H9 (cell line): ENCODE data around the gene SUGT1. TPM values are rescaled to one million over a fixed set of nuclear protein-coding genes. Genes with fewer than 3 reads are reported as not detected.

Experiments used
- DNase-seq: peaks from one replicate; pipeline ENCODE4 v3.0.0-alpha.2; 2017
- H2AFZ ChIP-seq: one replicate; pipeline ENCODE4 v1.6.1; 2013; ENCODE audit warnings: mild to moderate bottlenecking, low read length, control low read depth, moderate library complexity
- H2AK5ac ChIP-seq: 2 replicates; pipeline ENCODE4 v1.6.1; 2013; ENCODE audit warnings: low read length, control low read depth, mixed read lengths; ENCODE audit not compliant: insufficient read length
- H2BK120ac ChIP-seq: one replicate; pipeline ENCODE4 v1.6.1; 2013; ENCODE audit warnings: low read depth, mild to moderate bottlenecking, low read length, control low read depth, inconsistent platforms; ENCODE audit not compliant: poor library complexity, severe bottlenecking
- H2BK12ac ChIP-seq: 2 replicates; pipeline ENCODE4 v1.6.1; 2013; ENCODE audit warnings: low read length, control low read depth, mixed read lengths, low read depth; ENCODE audit not compliant: insufficient read length
- H2BK15ac ChIP-seq: 2 replicates; pipeline ENCODE4 v1.6.1; 2013; ENCODE audit warnings: low read depth, low read length, control low read depth
- H2BK20ac ChIP-seq: one replicate; pipeline ENCODE4 v1.6.1; 2013; ENCODE audit warnings: low read depth, mild to moderate bottlenecking, low read length, control low read depth, inconsistent platforms; ENCODE audit not compliant: poor library complexity, severe bottlenecking
- H2BK5ac ChIP-seq: 2 replicates; pipeline ENCODE4 v1.6.1; 2013; ENCODE audit warnings: low read length, control low read depth, mixed read lengths; ENCODE audit not compliant: insufficient read length
- H3K14ac ChIP-seq: 2 replicates; pipeline ENCODE4 v1.6.1; 2013; ENCODE audit warnings: low read length, control low read depth; ENCODE audit not compliant: insufficient read depth
- H3K18ac ChIP-seq: 2 replicates; pipeline ENCODE4 v1.6.1; 2013; ENCODE audit warnings: low read depth, mild to moderate bottlenecking, mixed read lengths, low read length, control low read depth; ENCODE audit not compliant: insufficient read length
- H3K23ac ChIP-seq: 2 replicates; pipeline ENCODE4 v1.6.1; 2013; ENCODE audit warnings: low read length, control low read depth, mixed read lengths, low read depth; ENCODE audit not compliant: insufficient read length
- H3K23me2 ChIP-seq: 2 replicates; pipeline ENCODE4 v1.6.1; 2013; ENCODE audit warnings: low read depth, mild to moderate bottlenecking, mixed read lengths, low read length, control low read depth; ENCODE audit not compliant: insufficient read length, poor library complexity, severe bottlenecking
- H3K27ac ChIP-seq: 2 replicates; pipeline ENCODE4 v1.5.1; 2013; ENCODE audit warnings: low read length, control low read depth, mixed read lengths, low read depth; ENCODE audit not compliant: insufficient read length
- H3K27me3 ChIP-seq: 2 replicates; pipeline ENCODE4 v1.6.1; 2013; ENCODE audit warnings: low read length, control low read depth, inconsistent platforms; ENCODE audit not compliant: insufficient read depth
- H3K4ac ChIP-seq: 2 replicates; pipeline ENCODE4 v1.6.1; 2013; ENCODE audit warnings: low read depth, mild to moderate bottlenecking, control low read depth, inconsistent platforms, low read length, moderate library complexity
- H3K4me1 ChIP-seq: 2 replicates; pipeline ENCODE4 v1.6.1; 2013; ENCODE audit warnings: low read length, control low read depth, inconsistent platforms; ENCODE audit not compliant: insufficient read depth
- H3K4me2 ChIP-seq: 2 replicates; pipeline ENCODE4 v1.6.1; 2013; ENCODE audit warnings: low read length, control low read depth, mixed read lengths; ENCODE audit not compliant: insufficient read length, insufficient read depth
- H3K56ac ChIP-seq: 2 replicates; pipeline ENCODE4 v1.6.1; 2013; ENCODE audit warnings: low read depth, mild to moderate bottlenecking, mixed read lengths, low read length, control low read depth; ENCODE audit not compliant: insufficient read length
- H3K79me1 ChIP-seq: 2 replicates; pipeline ENCODE4 v1.6.1; 2013; ENCODE audit warnings: low read depth, mild to moderate bottlenecking, moderate library complexity, low read length, control low read depth, inconsistent platforms; ENCODE audit not compliant: insufficient read depth, poor library complexity, severe bottlenecking
- H3K79me2 ChIP-seq: 2 replicates; pipeline ENCODE4 v1.6.1; 2013; ENCODE audit warnings: low read length, control low read depth, inconsistent platforms; ENCODE audit not compliant: insufficient read depth
- H3K9ac ChIP-seq: 2 replicates; pipeline ENCODE4 v1.6.1; 2013; ENCODE audit warnings: low read length, control low read depth, mixed read lengths; ENCODE audit not compliant: insufficient read length; ENCODE audit errors: extremely low read depth
- H3K9me3 ChIP-seq: one replicate; pipeline ENCODE4 v1.6.1; 2013; ENCODE audit warnings: low read depth, low read length, inconsistent platforms; ENCODE audit not compliant: control insufficient read depth
- H3T11ph ChIP-seq: one replicate; pipeline ENCODE4 v1.6.1; 2013; ENCODE audit warnings: mild to moderate bottlenecking, low read length, control low read depth, inconsistent platforms
- H4K20me1 ChIP-seq: one replicate; pipeline ENCODE4 v1.6.1; 2013; ENCODE audit not compliant: control insufficient read depth, insufficient read length, insufficient read depth
- H4K5ac ChIP-seq: 2 replicates; pipeline ENCODE4 v1.6.1; 2013; ENCODE audit warnings: low read depth, mild to moderate bottlenecking, mixed read lengths, low read length, control low read depth; ENCODE audit not compliant: insufficient read length
- H4K8ac ChIP-seq: replicated peaks from 2 replicates; pipeline ENCODE4 v1.6.1; 2013; ENCODE audit warnings: low read length, control low read depth, mixed read lengths, low read depth; ENCODE audit not compliant: insufficient read length
- H4K91ac ChIP-seq: 2 replicates; pipeline ENCODE4 v1.6.1; 2013; ENCODE audit warnings: low read depth, mild to moderate bottlenecking, moderate library complexity, mixed read lengths, low read length, control low read depth; ENCODE audit not compliant: insufficient read length
- H3K27ac Mint-ChIP-seq, 3 experiments: 2 replicates in 2 of 3; 3 replicates in 1 of 3; pipeline ENCODE4 v1.8.0; 2020 to 2021; ENCODE audit warnings: mixed read lengths in 3 of 3, mild to moderate bottlenecking in 1 of 3, moderate library complexity in 1 of 3
- H3K27me3 Mint-ChIP-seq: 2 replicates; pipeline ENCODE4 v1.8.0; 2021; ENCODE audit warnings: low read depth, mild to moderate bottlenecking, moderate library complexity, mixed read lengths
- H3K36me3 Mint-ChIP-seq, 3 experiments: 2 replicates in 2 of 3; 3 replicates in 1 of 3; pipeline ENCODE4 v1.8.0; 2020 to 2021; ENCODE audit warnings: low read depth in 3 of 3, mixed read lengths in 3 of 3; ENCODE audit not compliant: insufficient read depth in 1 of 3
- H3K4me1 Mint-ChIP-seq, 2 experiments: 2 replicates each; pipeline ENCODE4 v1.8.0; 2020; ENCODE audit warnings: mixed read lengths in 2 of 2
- H3K4me3 Mint-ChIP-seq, 2 experiments: 2 replicates in 1 of 2; 3 replicates in 1 of 2; pipeline ENCODE4 v1.8.0; 2020 to 2021; ENCODE audit warnings: mild to moderate bottlenecking in 2 of 2, mixed read lengths in 2 of 2, moderate library complexity in 1 of 2
- H3K9me3 Mint-ChIP-seq, 2 experiments: 2 replicates in 1 of 2; 3 replicates in 1 of 2; pipeline ENCODE4 v1.8.0; 2020; ENCODE audit warnings: mild to moderate bottlenecking in 2 of 2, mixed read lengths in 2 of 2, moderate library complexity in 1 of 2
- CTCF ChIP-seq: fragments of 200-600 bp; sonication (generic); conservative IDR thresholded peaks from 3 replicates; pipeline ENCODE4 v1.8.0; 2021; ENCODE audit warnings: antibody characterized with exemption, mild to moderate bottlenecking
- WGBS: extraction: QIAGEN DNeasy Blood & Tissue Kit; methylation state at CpG from one replicate; pipeline ENCODE4 v1.1.7; 2013; ENCODE audit warnings: missing lambda C conversion rate, low lambda C conversion rate, mixed read lengths; ENCODE audit not compliant: insufficient read length; ENCODE audit errors: extremely low coverage; 5-methylcytosine and 5-hydroxymethylcytosine counted together
- total RNA-seq: library from RNA; stranded (reverse); gene quantifications from 2 replicates; pipeline ENCODE4 v1.2.1, GENCODE V29; 2021

Gene SUGT1
- total RNA-seq, 1 experiment from 2014 or later = 99.6 TPM

- DNase-seq = no peak
- no peak overlapping the region for H4K91ac ChIP-seq
- no peak overlapping the region for H3K18ac ChIP-seq
- no peak overlapping the region for H4K8ac ChIP-seq
- H3K36me3 Mint-ChIP-seq = peaks cover 0 to 2% (median 0%) of the 10 kb centered on the region in 3 experiments; a peak in 1 of 7 replicates
- H3K56ac ChIP-seq = no peak overlapping the region
- H2BK5ac ChIP-seq = no peak overlapping the region
- H3K4me2 ChIP-seq = no peak overlapping the region
- H2BK120ac ChIP-seq = no peak overlapping the region
- no peaks in the 10 kb centered on the region for H3K9me3 ChIP-seq
- H3K9me3 Mint-ChIP-seq = no peaks in the 10 kb centered on the region; a peak in 1 of 5 replicates
- H2BK15ac ChIP-seq = no peak overlapping the region
- TF ChIP-seq CTCF = no peak
- H3K79me2 ChIP-seq = no peaks in the 10 kb centered on the region
- H2AFZ ChIP-seq = no peak overlapping the region
- no peak overlapping the region for H3K4me3 Mint-ChIP-seq
- H3K27me3 Mint-ChIP-seq = no peaks in the 10 kb centered on the region
- no peak overlapping the region for H2AK5ac ChIP-seq
- no peak overlapping the region for H3K14ac ChIP-seq
- H3K27me3 ChIP-seq = no peaks in the 10 kb centered on the region
- H3K4me1 ChIP-seq = no peaks in the 10 kb centered on the region
- no peaks in the 10 kb centered on the region for H4K20me1 ChIP-seq
- no peak overlapping the region for H2BK20ac ChIP-seq
- H3K4me1 Mint-ChIP-seq = peaks cover 2 to 6% of the 10 kb centered on the region in 2 experiments; a peak in 2 of 4 replicates
- no peak overlapping the region for H2BK12ac ChIP-seq
- WGBS = no CpG with 5 or more reads among the region's 5 CpGs
- H3K79me1 ChIP-seq = no peaks in the 10 kb centered on the region
- no peak overlapping the region for H3K23ac ChIP-seq
- H3T11ph ChIP-seq = no peak overlapping the region
- no peak overlapping the region for H3K27ac ChIP-seq
- no peaks in the 10 kb centered on the region for H3K23me2 ChIP-seq
- no peak overlapping the region for H3K27ac Mint-ChIP-seq
- H3K9ac ChIP-seq = no peak overlapping the region
- no peak overlapping the region for H3K4ac ChIP-seq
- no peak overlapping the region for H4K5ac ChIP-seq
Measured at GRCh38 chr13:52749419-52749818, 96.8 kb downstream of the SUGT1 start.

Other genes starting within 250 kb of the SUGT1 start
- gene THSD1, start 246.7 kb upstream of the SUGT1 start, total RNA-seq = 0.22 and 0.26 TPM in 2 replicates
- 26.8 and 29.2 TPM in 2 replicates for gene VPS36, start 202.2 kb upstream of the SUGT1 start, total RNA-seq
- gene CKAP2, start 197.4 kb upstream of the SUGT1 start, total RNA-seq = 72.4 and 72.8 TPM in 2 replicates
- 10.6 and 11.1 TPM in 2 replicates for gene HNRNPA1L2, start 10.4 kb upstream of the SUGT1 start, total RNA-seq
- gene CNMD, start 87.0 kb downstream of the SUGT1 start, total RNA-seq = 96.0 and 97.9 TPM in 2 replicates
- 2.1 and 3.2 TPM in 2 replicates for gene PCDH8, start 195.8 kb downstream of the SUGT1 start, total RNA-seq